ENCODE measurements around the gene PCED1B.

The PCED1B gene

GRCh38 chr12:47067771-47068431 is 11.5 kb upstream of the PCED1B start:
- DNase-seq (ENCODE audit: low spot score), result peak; percentile 77

DNA sequence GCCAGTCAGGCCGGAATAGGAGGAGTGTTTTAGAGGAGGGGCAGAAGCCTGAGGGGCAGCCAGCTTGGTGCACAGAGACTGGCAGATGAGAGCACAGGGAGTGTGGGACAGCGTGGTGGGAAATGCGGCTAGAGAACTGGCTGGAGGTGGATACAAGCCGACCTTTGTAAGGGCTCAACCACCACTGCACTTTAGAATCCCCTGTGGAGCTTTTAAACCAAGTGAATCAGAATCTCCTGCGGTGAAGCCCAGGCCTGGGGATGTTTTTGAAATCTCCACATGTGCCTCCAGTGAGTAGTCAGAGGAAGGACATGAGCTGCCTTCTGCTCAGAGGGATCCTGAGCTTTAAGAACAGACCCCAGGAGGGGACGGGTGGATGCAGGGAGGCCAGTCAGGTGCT is 10.9 kb upstream of the PCED1B start:
- peak; percentile 71 for DNase-seq (ENCODE audit: low spot score)

- DNase-seq (ENCODE audit: low spot score), result no peak
Measured at GRCh38 chr12:47070310-47070709, 9.1 kb upstream of the PCED1B start.

GRCh38 chr12:47071241-47071852 is 8.1 kb upstream of the PCED1B start:
- DNase-seq (ENCODE audit: low spot score), result peak; percentile 66

DNA sequence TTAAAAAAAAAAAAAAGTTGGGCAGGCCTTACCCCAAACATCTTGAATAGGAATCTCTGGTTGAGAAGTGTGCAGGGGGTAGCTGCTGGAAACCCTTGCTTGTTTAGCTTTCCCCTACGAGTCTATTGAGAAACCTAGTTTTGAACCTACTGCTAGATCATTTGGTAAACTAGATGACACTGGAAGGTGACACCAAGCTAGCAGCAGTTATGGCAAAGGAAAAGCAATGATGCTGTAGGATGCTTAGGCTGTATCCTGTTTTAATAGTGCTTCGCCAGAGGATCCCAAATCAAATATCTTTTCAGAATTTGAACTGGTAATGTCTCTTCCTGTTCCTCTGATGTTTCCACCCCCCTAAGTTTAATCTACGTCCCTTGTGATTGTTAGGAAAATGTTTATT is 5.5 kb upstream of the PCED1B start:
- no peak for DNase-seq (ENCODE audit: low spot score)

DNA sequence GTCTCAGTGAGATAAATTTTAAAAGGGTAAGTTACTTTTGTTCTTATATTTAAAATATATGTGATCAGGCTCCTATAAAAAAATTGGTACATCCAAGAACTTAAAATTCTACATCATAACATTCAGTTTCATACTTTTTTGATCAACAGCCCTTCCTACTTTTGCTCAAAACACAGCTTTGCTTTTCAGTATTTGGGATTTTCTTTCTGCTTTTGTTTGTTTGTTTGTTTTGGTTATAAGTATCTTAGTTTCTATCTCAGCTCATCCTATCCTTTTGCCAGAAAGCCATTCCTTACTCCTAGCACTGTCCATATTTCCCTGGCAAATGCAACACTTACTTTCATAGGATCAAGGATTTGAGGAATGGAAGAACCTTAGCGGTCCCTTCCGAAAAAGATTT is 4.7 kb upstream of the PCED1B start:
- DNase-seq (ENCODE audit: low spot score), result no peak

DNA sequence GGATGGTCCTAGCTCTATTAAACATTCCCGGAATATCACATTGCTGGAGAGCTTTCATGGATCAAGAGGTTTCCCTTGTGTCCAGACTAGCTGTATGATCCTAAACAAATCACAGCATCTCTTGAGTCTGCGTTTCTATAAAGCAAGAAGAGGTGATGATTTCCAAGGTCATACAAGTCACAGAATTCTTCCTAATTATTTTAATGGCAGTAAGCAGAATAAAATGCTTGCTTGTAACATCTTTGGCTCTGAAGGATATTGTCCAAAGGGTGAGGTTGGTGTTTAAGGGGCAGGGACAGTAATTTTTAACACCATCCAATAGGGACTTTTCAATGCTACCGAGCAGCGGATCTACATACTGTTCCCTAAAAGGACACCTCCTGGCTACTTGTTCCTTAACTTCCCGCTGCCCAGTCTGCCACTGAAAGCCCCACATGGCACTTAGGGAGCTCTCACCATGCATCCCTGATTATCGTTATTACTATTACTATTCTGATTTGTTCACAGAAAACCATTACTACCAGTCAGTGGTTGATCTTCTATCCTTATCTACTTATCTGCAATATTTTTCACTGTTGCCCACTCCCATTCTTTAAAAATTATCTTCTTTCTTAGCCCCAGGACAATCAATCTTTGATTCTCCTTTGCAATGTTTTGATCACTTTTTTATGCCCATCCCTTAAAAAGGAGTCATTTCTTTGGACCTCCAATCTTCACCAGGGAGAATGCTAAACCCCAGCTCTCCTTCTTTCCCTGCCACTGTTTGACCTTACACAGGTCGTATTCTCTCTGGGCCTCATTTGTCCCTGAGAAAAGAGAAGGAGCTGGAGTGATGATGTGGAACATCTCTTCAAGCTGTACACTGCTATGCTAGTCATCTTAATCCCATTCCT is 4.0 kb upstream of the PCED1B start:
- DNase-seq (ENCODE audit: low spot score), result peak; percentile 61

DNA sequence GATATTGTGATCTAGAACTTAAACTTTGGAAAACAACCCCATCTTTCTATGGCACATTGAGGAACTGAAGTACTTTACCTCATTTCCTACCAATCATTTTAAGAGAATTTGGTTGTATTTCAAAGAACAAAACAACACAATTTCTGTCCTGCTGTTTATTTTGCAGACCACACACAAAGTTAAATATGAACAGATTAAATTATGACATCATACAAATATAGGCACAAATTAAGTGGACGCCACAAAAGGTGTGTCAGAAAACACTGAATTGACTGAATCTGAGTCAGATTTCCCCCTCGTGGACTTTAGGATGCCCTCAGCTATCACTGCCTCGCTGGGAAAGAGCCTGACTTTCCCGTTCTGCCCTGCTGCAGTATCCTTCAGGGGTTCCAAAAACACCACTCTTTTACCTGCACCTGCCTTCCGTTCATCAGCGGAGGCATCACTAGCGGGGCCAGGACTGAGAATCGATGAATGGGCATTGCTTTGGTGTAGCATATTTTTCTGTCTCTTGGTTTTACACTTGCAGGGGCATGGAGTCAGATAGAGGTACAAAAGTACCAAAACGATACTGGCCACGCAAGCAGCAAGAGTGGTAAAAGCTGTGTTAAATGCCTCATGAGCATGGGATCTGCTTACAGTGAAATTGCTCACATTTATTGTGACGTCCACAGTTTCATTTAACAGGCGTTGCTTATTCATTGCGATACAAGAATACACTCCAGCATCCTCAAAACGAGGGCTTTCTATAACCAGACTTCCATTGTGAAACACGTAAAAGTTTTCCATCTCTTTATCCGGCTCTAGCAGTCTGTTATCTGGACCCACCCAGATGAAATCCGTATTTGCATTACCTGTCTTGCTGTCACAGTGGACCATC is 2.0 kb upstream of the PCED1B start:
- no peak for DNase-seq (ENCODE audit: low spot score)

DNA sequence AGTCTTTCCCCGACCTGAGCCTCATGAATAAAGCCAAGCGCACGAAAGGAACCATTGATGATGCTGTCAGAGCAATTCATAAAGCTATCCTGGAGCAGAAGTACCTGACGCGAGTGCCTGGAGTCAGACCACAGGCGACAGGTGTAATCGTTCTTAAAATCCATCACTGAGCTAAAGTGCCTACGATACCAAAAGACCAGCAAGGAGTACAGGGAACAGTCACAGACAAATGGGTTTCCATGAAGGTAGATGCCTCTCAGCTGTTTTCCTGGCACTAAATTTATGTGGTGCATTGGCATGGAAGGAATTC is 1.4 kb upstream of the PCED1B start:
- DNase-seq (ENCODE audit: low spot score), result no peak

- DNase-seq (ENCODE audit: low spot score), result no peak
Measured at GRCh38 chr12:47078733-47079467, 521 bp upstream of the PCED1B start.

- peak; percentile 77 for DNase-seq (ENCODE audit: low spot score)
Measured at GRCh38 chr12:47079981-47080724, 732 bp downstream of the PCED1B start.

- no peak for DNase-seq (ENCODE audit: low spot score)
Measured at GRCh38 chr12:47080725-47081502, 1.5 kb downstream of the PCED1B start.

GRCh38 chr12:47082283-47082682 is 2.9 kb downstream of the PCED1B start:
- no peak for DNase-seq (ENCODE audit: low spot score)

DNA sequence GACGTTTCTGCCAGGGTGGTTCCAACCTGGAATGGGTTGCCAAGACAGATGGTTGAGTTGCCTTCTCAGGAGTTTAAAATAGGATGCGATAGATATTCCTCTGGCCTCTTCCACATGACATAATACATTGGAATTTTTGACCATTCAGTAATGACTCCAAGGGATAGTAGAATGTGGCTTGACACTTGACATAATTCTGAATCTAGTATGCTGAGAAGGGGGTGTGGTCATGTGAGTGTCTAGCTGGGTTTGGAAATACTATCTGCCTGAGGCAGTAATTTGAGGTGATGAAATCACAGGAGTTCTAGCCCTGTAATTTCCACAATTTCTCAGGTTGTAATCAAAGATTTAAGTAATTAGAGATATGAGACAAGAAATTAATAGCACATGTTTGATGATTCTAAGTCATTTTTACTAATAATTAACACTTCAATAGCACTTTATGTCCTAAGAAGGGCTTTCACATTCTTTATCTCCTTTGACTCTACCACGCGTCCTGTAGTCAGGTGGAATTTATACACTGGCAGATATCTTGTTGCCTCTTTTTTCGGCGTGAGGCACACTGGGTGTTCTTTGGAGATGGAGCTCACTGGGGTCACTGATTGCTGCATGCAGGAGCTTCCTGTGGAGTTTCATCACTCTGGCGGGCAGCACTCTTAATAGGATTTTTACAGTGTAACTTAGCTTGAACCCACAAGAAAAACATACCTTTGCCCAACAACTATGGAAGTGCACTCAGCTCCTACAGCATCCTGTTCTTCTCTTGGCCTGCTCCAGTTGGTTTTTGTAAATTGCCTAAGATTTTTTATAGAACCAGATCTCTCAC is 3.6 kb downstream of the PCED1B start:
- DNase-seq (ENCODE audit: low spot score), result peak; percentile 85

DNA sequence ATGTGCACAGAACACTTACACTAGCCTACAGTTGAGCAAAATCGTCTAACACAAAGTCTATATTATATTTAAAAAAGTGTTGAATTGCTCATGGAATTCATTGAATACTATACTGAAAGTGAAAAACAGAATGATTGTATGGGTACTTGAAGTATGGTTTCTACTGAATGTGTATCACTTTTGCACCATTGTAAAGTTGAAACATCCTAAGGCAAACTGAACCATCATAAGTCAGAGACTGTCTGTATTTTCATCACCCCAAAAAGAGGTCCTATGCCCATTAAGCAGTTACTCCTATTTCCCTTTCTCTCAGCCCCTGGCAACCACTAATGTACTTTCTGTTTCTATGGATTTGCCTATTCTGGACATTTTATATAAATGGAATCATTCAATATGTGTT is 4.8 kb downstream of the PCED1B start:
- DNase-seq (ENCODE audit: low spot score), result no peak

- peak; percentile 79 for DNase-seq (ENCODE audit: low spot score)
Measured at GRCh38 chr12:47085815-47086252, 6.4 kb downstream of the PCED1B start.

- peak; percentile 76 for DNase-seq (ENCODE audit: low spot score)
Measured at GRCh38 chr12:47087088-47087688, 7.8 kb downstream of the PCED1B start.

All from cerebellar cortex (tissue), 1 donor.